Measurements from ENCODE around the gene STK39. TPM values are rescaled to one million over a fixed set of nuclear protein-coding genes. Genes with fewer than 3 reads are reported as not detected.
A peak's percentile ranks its signal among the peaks of the same experiment; 100 is the strongest.

The STK39 gene
- total and polyA plus RNA-seq, 9 of the 15 experiments (the other 6 are each of a cell fraction or from before 2014, with no cell fraction given), result 0.19 to 0.76 (median 0.51) TPM

DNA sequence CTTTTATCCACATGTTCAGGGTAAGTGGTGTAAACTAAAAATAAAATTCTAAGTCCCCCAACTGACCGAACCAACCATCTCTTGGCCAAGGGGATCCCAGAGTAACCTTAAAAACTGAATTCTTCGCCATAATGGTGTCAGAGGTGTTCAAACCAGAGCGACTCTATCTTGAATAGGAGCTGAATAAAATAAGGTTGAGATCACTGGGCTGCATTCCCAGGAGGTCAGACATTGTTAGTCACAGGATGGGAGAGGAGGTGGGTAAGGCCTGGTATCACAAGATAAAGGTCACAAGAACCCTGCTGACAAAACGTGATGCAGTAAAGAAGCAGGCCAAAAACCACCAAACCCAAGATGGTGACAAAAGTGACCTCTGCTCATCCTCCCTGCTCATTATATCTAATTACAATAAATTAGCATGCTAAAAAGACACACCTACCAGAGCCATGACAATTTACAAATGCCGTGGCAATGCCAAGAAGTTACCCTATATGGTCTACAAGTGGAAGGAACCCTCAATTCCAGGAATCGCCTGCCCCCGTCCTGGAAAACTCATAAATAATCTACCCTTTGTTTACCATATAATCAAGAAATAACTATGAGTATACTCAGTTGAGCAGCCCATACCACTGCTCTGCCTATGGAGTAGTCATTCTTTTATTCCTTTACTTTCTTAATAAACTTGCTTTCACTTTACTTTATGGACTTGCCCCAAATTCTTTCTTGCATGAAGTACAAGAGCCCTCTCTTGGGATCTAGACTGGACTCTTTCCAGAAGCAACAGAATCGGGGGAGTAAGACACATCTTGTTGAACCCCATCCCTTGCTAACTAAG lies 302.4 kb downstream of the STK39 start (continued):
- TF ChIP-seq HDAC8 (tag; IDR thresholded peaks at IDR 0.05) (peak; percentile 80; the same call in 1 of the 2 replicates), ELF4 (CRISPR knock-in tag; IDR thresholded peaks at IDR 0.05) (peak; percentile 97), FOXA3 (CRISPR knock-in tag; conservative IDR thresholded peaks at IDR 0.05 in 1 of 2, IDR thresholded peaks at IDR 0.05 in 1 of 2) (no peak; a peak in 1 of 4 replicates), ZNF77 (CRISPR knock-in tag; IDR thresholded peaks at IDR 0.05) (no peak), MBD2 (IDR thresholded peaks at IDR 0.05; ENCODE audit: borderline replicate concordance, low read depth) (0 out of 2 replicates have a peak, but pooled peaks have one; percentile 21), ZNF274 (IDR thresholded peaks at IDR 0.05; ENCODE audit: borderline replicate concordance, low read depth, low read length) (no peak), BRD9 (IDR thresholded peaks at IDR 0.05; ENCODE audit: low read depth, partially characterized antibody) (peak; percentile 66), RBM15 (IDR thresholded peaks at IDR 0.05; ENCODE audit: insufficient read depth, low read length) (no peak), RAD21 (CRISPR knock-in tag; conservative IDR thresholded peaks at IDR 0.05 in 1 of 2, IDR thresholded peaks at IDR 0.05 in 1 of 2) (peak in 1 of 2 experiments; percentile 24; a peak in 1 of 4 replicates), HSF4 (CRISPR knock-in tag; IDR thresholded peaks at IDR 0.05; ENCODE audit: borderline replicate concordance) (no peak), MED1 (CRISPR knock-in tag; IDR thresholded peaks at IDR 0.05; ENCODE audit: borderline replicate concordance) (no peak), ILK (tag; IDR thresholded peaks at IDR 0.05; ENCODE audit: borderline replicate concordance, low read depth) (0 out of 2 replicates have a peak, but pooled peaks have one; percentile 21), NR2C1 (IDR thresholded peaks at IDR 0.05) (no peak; the same call in 1 of the 2 replicates), NR2C1 (tag; IDR thresholded peaks at IDR 0.05) (peak; percentile 89), ZC3H8 (IDR thresholded peaks at IDR 0.05) (no peak), ZBED1 (IDR thresholded peaks at IDR 0.05) (no peak), MYBL2 (IDR thresholded peaks at IDR 0.05; ENCODE audit: low read depth) (no peak), MYBL2 (CRISPR knock-in tag; IDR thresholded peaks at IDR 0.05; ENCODE audit: borderline replicate concordance) (no peak), MAZ (CRISPR knock-in tag; conservative IDR thresholded peaks at IDR 0.05 in 1 of 2, IDR thresholded peaks at IDR 0.05 in 1 of 2) (peak in 1 of 2 experiments; percentile 81; a peak in 2 of 4 replicates), PYGO2 (tag; IDR thresholded peaks at IDR 0.05) (peak; percentile 88), ZNF79 (CRISPR knock-in tag; IDR thresholded peaks at IDR 0.05; ENCODE audit: low read depth) (peak; percentile 79; the same call in 1 of the 2 replicates), CREB1 (IDR thresholded peaks at IDR 0.05) (peak; percentile 76; the same call in 1 of the 2 replicates), CREB1 (CRISPR knock-in tag; IDR thresholded peaks at IDR 0.05) (no peak)
- TF ChIP-seq, protein P1, sequence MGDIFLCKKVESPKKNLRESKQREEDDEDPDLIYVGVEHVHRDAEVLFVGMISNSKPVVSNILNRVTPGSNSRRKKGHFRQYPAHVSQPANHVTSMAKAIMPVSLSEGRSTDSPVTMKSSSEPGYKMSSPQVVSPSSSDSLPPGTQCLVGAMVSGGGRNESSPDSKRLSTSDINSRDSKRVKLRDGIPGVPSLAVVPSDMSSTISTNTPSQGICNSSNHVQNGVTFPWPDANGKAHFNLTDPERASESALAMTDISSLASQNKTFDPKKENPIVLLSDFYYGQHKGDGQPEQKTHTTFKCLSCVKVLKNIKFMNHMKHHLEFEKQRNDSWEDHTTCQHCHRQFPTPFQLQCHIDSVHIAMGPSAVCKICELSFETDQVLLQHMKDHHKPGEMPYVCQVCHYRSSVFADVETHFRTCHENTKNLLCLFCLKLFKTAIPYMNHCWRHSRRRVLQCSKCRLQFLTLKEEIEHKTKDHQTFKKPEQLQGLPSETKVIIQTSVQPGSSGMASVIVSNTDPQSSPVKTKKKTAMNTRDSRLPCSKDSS (IDR thresholded peaks at IDR 0.05; ENCODE audit: low read depth, partially characterized antibody), result no peak
- TF ChIP-seq, protein P2, sequence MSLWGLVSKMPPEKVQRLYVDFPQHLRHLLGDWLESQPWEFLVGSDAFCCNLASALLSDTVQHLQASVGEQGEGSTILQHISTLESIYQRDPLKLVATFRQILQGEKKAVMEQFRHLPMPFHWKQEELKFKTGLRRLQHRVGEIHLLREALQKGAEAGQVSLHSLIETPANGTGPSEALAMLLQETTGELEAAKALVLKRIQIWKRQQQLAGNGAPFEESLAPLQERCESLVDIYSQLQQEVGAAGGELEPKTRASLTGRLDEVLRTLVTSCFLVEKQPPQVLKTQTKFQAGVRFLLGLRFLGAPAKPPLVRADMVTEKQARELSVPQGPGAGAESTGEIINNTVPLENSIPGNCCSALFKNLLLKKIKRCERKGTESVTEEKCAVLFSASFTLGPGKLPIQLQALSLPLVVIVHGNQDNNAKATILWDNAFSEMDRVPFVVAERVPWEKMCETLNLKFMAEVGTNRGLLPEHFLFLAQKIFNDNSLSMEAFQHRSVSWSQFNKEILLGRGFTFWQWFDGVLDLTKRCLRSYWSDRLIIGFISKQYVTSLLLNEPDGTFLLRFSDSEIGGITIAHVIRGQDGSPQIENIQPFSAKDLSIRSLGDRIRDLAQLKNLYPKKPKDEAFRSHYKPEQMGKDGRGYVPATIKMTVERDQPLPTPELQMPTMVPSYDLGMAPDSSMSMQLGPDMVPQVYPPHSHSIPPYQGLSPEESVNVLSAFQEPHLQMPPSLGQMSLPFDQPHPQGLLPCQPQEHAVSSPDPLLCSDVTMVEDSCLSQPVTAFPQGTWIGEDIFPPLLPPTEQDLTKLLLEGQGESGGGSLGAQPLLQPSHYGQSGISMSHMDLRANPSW (CRISPR knock-in tag; IDR thresholded peaks at IDR 0.05), result peak; percentile 73; the same call in 1 of the 2 replicates

Measured in K562 (cell line).